GM19043 (cell line): ENCODE results near the gene AGPS.
"Not testable (repeated sequence)": the region's sequence is repeated elsewhere in the genome, so short reads cannot be mapped to it uniquely, and the experiment has no call there.

Source experiments
- ATAC-seq: cut with Tn5 transposase; IDR thresholded peaks from one replicate; pipeline ENCODE4 v1.9.1; 2021; ENCODE audit warnings: low read depth; ENCODE audit not compliant: unreplicated experiment

Gene AGPS

DNA sequence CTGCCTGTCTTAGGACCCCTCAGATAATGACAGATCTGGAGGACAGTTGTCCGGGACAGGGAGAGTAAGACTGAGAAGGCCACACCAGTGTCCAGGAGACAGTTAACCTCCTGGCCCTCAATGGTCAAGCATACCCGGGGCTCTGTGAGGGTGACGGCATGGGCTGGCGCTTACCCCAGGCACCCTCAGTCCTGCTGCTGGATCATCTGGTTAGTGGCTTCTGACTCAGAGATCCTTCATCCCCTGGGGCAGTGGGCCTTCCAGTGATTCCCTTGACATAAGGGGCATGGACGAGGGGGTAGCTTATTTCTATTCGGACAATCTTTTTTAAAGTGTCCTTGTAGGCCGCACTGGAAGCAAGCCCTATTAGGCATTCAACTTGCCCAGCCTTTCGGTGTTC lies 18.1 kb downstream of the AGPS start:
- ATAC-seq: not testable (repeated sequence)

DNA sequence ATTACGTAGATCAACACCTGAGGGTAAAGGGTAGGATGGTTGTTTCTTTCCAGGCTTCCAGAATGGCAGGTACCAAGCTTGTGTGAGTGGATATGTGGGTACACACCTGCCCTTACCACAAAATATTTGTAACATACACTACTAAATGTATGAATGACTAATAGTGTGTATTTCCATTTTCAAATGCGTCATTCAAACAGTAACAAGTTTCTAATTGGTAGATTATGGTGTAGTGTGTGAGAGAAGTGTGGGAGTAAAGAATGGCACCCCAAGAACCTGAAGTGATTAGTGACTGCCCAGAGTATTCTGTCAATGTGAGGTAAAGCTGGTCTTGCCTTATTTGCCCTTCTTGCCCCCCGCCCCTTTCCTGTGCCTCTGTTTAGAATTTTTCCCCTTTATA lies 21.1 kb downstream of the AGPS start:
- ATAC-seq: no peak

DNA sequence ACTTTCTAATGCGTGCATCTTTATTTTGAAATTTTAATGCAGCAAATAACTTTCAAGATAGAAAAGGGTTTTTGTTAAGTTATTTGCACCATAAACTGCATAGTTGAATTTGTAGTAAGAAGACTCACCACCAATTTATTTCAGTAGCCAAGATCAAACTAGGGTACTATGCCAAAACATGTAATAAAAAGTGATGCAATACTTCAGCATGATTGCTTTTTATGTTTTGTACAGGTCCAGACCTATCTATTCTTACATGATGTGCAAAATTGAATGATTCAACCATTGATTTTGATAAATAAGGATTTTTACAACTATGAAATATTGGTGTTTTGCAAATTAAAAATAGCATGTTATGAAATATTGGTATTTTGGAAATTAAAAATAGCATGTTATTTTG lies 26.7 kb downstream of the AGPS start:
- no peak for ATAC-seq

DNA sequence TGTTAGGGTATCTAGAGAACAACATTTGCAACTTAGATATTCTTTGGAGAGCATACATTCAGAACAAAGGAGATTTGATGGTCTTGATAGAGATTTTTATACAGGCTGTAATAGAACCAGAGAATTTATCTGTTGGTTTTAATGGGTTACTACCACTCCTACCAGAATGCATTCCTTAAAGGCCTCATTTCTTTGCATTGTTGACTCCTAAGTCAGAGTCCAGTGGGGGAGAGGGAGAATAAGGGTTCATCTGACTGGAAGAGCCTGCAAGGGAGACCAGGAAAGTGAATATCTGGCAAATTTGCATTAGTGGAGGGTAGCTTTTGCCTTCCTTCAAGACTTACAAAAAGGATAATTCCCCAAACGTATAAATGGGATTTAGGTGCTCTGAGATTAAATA lies 29.7 kb downstream of the AGPS start:
- ATAC-seq: no peak

DNA sequence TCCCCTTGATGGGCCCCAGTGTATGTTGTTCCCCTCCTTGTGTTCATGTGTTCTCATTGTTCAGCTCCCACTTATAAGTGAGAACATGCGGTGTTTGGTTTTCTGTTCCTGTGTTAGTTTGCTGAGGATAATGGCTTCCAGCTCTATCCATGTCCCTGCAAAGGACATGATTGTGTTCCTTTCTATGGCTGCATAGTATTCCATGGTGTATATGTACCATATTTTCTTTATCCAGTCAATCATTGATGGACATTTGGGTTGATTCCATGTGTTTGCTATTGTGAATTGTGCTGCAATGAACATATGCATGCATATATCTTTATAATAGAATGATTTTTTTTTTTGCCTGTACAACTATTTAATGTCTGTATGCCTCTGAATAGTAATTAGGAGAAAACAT lies 31.5 kb downstream of the AGPS start:
- ATAC-seq: not testable (repeated sequence)

DNA sequence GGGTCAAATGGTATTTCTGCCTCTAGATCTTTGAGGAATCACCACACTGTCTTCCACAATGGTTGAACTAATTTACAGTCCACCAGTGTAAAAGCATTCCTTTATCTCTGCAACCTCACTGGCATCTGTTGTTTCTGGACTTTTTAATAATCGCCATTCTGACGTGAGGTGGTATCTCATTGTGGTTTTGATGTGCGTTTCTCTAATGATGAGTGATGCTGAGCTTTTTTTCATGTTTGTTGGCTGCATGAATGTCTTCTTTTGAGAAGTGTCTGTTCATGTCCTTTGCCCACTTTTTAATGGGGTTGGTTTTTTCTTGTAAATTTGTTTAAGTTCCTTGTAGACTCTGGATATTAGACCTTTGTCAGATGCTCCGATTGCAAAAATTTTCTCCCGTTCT lies 32.0 kb downstream of the AGPS start:
- not testable (repeated sequence) for ATAC-seq

DNA sequence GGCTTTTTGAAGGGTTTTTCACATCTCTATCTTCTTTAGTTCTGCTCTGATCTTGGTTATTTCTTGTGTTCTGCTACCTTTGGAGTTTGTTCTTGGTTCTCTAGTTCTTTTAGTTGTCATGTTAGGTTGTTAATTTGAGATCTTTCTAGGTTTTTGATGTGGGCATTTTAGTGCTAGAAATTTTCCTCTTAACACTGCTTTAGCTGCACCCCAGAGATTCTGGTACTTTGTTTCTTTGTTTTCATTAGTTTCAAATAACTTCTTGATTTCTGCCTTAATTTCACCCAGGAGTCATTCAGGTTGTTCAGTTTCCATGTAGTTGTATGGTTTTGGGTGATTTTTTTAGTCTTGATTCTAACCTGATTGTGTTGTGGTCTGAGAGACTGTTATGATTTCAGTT lies 34.7 kb downstream of the AGPS start:
- ATAC-seq: no peak

DNA sequence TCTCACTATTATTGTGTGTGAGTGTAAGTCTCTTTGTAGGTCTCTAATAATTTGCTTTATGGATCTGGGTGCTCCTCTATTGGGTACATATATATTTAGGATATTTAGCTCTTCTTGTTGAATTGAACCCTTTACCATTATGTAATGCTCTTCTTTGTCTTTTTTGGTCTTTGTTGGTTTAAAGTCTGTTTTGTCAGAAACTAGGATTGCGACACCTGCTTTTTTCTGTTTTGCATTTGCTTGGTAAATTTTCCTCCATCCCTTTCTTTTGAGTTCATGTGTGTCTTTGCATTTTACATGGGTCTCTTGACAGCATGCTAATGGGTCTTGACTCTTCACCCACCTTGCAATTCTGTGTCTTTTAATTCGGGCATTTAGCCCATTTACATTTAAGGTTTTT lies 35.4 kb downstream of the AGPS start:
- ATAC-seq: not testable (repeated sequence)

DNA sequence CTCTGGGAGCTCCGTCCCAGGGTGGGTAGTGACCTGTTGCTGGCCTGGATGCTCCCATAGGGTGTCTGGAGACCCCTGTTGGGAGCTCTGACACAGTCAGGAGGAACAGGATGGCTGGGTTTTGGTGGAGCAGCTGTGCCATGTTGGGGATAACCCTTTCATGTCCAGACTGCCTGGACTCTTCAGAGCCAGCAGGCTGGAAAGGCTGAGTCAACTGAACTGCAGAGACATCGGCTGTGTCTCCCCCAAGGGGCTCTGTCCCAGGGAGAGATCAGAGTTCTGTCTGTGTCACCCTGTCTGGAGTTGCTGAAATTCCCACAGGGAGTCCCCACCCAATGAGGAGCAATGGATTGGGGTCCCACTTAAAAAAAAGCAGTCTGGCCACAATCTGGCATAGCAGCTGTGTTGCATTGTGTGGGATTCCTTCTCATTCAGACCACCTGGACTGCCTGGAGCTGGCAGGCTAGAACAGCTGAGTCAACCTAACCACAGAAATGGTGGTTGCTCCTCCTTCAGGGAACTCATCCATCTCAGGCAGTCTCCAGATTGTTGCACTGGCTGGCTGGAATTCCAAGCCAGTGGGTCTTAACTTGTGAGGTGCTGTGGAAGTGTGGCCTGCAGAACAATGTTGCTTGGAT lies 37.2 kb downstream of the AGPS start:
- ATAC-seq: no peak

DNA sequence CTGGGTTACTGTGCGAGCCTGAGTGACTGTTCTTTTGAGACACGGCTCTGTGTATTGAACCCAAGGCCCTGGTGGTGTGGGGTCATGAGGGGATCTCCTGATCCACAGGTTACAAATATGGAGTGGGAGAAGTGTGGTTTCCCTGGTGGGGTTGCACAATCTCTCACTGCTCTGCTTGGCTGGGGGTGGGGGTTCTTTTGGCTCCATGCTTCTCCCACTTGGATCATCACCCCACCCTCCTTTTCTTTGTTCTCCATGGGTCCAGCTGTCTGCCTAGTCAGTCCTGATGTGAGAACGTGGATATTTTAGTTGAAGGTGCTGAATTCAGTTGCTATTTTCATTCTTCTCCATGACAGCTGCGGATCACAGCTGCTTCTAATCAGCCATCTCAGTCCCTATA lies 37.8 kb downstream of the AGPS start:
- no peak for ATAC-seq

DNA sequence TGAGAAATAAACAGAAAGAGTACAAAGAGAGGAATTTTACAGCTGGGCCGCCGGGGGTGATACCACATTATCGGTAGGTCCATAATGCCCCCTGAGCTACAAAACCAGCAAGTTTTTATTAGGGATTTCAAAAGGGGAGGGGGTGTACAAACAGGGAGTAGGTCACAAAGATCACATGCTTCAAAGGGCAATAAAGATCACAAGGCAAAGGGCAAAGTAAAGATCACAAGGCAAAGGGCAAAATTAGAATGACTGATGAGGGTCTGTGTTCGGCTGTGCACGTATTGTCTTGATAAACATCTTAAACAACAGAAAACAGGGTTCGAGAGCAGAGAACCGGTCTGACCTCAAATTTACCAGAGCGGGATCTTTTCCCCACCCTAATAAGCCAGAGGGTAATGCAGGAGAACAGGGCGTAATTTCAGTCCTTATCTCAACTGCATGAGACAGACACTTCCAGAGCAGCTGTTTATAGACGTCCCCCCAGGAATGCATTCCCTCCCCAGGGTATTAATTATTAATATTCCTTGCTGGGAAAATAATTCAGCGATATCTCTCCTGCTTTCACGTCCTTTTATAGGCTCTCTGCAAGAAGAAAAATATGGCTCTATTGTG lies 38.6 kb downstream of the AGPS start:
- not testable (repeated sequence) for ATAC-seq

DNA sequence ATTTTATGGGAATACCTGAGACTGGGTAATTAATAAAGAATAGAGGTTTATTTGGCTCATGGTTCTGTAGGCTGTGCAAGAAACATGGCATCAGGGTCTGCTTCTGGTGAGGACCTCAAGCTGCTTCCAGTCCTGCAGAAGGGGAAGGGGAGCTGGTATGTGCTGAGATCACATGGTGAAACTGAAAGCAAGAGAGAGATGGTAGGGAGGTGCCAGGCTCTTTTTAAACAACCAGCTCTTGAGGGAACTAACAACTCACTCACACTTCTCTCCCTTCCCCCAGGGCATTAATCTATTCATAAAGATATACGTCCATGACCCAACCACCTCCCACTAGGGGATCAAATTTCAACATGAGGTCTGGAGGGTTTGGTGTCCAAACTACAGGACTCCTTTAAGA lies 40.1 kb downstream of the AGPS start:
- no peak for ATAC-seq

DNA sequence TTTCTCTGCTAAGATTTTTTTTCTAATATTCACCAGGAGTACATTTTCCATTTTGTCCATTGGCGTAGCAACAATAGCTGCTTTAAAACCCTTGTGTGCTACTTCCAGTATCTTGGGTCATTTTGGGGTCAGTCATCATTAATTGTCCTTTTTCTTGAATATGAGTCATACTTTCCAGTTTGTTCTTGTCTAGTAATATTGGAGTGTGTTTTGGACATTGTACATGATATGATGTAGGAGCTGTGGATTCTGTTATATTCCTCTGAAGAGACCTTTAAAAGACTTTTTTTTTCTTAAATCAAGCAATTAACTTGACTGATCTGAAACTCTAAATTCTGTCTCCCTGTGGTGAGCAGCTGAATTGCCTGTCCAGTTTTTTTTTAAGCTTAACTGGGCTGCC lies 40.8 kb downstream of the AGPS start:
- ATAC-seq: no peak

DNA sequence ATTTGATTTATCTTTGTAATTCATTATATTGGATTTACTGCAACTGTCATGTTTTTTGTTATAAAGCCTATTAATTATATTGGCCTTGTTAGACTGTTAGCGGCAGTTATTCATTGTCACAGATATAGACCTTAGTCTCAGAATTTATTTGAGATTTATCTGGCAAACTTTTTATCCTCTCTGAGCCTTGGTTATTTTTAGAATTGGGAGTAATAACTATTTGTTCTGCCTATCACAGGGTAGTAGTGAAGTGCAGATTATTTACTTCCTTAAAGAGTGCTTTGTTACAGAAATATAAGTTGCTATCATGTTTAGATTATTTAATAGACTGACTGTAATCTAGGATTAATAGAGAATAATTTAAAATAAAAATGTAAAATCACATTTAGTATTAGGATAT lies 41.9 kb downstream of the AGPS start:
- no peak for ATAC-seq

DNA sequence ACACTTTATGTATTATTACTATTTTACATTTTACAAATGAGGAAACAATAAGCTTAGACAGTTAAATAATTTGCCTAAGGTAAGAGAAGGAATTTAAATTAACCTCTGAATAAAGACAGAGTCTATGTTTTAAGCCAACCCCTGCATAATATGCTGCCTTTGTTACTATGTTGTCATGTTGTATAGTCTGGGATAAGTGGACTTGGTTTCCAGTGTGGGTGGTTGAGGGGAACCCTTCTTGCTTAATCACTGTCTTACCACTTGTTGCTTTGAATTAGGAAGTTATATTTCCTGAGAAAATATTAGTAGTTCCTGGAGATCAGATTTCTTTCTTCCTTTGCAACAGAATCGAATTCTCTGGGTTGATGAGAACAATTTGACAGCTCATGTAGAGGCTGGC lies 52.6 kb downstream of the AGPS start:
- no peak for ATAC-seq

DNA sequence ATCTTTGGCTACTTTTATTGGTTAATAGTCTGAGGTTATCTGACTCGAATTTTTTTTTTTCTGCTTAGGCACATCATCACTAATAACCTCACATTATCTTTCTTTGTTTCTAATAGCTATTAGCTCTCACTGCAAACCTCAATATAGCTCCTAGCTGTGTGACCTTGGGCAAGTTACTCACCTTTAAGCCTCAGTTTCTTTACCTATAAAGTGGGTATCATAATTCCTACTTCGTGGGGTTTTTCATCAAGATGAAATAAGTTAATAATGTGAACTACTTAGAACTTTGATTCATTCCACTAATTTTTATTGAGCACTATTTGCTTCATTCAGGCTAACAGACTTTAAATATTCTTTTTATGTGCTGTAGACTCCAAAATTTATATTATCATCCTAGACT lies 55.5 kb downstream of the AGPS start:
- ATAC-seq: no peak

DNA sequence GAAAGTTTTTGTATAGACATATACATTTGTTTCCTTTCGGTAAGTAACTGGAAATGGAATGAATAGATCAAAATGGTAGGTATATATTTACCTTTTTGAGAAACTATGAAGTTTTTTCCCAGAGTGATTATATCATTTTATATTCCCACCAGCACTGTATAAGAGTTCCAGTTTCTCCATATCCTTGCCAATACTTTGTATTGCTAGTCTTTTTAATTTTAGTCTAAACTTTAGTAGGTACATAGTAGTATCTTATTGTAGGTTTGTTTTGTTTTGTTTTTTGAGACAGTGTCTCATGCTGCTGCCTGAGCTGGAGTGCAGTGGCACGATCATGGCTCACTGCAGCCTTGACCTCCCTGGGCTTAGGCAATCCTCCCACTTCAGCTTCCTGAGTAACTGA lies 56.6 kb downstream of the AGPS start:
- no peak for ATAC-seq

DNA sequence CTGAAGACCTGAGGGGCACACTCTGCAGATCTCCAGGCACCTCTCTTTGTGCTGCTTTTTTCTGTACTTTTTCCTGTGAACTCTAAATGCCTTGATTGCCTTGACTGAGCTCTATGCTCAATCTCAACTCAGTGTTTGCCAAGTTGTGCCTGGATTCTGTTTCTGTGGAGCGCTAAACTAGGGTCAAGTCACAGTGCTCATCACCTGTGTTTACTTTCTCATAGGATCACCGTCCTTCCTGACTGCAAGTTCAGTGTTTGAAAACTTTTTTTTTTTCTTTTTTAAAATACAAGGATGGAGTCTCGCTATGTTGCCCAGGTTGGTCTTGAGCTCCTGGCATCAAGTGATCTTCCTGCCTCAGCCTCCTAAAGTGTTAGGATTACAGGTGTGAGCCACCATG lies 62.6 kb downstream of the AGPS start:
- no peak for ATAC-seq

DNA sequence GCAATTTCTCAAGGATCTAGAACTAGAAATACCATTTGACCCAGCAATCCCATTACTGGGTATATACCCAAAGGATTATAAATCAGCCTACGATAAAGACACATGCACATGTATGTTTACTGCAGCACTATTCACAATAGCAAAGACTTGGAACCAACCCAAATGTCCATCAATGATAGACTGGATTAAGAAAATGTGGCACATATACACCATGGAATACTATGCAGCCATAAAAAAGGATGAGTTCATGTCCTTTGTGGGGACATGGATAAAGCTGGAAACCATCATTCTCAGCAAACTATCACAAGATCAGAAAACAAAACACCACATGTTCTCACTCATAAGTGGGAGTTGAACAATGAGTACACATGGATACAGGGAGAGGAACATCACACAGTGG lies 67.2 kb downstream of the AGPS start:
- ATAC-seq: not testable (repeated sequence)

DNA sequence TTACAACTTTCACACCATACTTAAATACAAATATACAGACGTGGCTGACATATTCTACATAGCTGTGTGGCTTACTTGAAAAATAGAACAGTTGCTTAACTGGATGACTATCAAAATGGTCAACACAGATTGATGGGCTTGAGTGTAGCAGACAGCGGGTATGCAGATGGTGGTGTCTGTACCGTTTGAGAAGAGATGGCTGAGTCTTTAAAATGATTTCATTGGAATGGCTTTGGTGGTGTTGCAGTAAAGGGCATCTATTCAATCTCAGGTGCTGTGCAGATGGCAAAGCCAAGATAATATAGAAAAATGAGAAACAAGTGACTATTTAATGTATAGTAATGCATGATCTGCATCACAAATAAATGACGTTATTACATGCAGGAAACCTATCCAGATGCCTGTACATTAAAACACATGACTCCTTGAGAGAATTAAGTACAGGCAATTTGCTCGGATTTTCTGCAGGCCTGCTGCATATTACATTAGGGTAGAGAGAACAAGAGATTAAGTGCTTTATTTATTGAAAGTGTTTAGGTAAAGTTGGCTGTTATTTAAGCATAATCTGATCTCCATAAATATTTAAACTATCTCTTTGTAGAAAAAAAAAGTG lies 68.5 kb downstream of the AGPS start:
- no peak for ATAC-seq

DNA sequence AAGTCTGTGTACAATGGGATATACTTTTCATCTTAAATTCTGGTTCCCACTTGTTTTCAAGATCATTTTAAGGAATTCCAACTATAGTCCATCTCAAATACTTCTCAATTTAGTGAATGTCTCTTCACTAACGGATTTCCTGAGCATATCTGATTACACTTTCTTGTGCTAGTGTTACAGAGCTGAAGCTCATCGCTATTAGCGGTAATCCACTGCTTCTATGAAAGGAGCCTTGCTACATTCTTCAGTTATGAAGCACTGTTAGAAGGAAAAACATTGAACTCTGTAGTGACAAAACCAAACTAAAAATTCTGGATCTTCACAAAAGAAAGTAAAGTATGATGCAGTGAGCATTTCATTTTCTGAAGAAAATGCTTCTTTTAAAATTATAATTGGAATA lies 72.0 kb downstream of the AGPS start:
- ATAC-seq: no peak

DNA sequence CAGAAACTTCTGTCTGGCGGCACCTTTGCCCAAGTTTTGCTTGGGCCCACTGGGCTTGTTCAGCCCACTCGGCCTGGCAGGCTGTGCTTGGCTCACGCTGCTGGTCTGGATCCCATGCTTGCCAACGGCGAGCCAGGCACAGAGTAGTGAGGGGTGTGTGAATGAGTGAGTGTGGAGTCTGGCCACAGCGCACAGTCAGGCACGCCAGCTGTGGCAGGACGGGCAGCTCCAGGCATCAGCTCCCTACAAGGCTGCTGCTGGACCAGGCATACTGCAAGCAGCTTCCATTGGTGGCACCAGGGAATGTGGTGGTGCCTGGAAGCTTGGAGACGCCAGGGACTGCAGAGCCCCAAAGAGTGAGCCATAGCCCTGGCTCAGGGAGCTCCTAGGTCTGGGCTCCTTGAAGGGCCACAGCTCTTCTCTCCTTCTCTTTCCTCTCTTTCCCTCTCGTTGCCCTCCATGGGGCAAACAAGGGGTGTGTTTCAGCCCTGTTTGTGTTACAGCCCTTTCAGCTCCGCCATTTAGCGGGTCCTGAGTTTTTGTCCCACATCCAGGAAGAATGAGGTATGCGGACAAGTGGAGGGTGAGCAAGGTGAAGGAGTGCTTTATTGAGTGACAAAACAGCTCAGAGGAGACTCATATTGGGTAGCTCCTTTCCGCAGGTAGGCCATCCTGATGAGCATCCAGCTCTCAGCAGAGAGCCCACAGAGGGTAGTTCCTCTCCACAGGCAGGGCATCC lies 73.0 kb downstream of the AGPS start:
- no peak for ATAC-seq
